SK-N-SH treated with all-trans-retinoic acid at 6 μM for 48 hours (cell line): ENCODE measurements around the gene CCDC78.

Experiments used
- ATAC-seq: fragments of 200-7000 bp; cut with Tn5 transposase; 3 replicates; pipeline ENCODE4 v1.9.1; 2020; ENCODE audit warnings: mild to moderate bottlenecking, moderate library complexity
- ARNTL ChIP-seq: fragments of 450-650 bp; formaldehyde crosslinking; IDR thresholded peaks from 2 replicates; pipeline ENCODE4 v1.5.0; 2020; ENCODE audit warnings: low read depth, mild to moderate bottlenecking, moderate library complexity, borderline replicate concordance
- CSDC2 ChIP-seq: fragments of 250-450 bp; sonication (Bioruptor Pico); IDR thresholded peaks from 2 replicates; pipeline ENCODE4 v1.5.0; 2020; ENCODE audit warnings: mild to moderate bottlenecking, moderate library complexity
- ESRRG ChIP-seq: fragments of 250-450 bp; sonication (Bioruptor Pico); IDR thresholded peaks from 2 replicates; pipeline ENCODE4 v1.6.1; 2021; ENCODE audit warnings: mild to moderate bottlenecking
- GLIS3 ChIP-seq: fragments of 250-450 bp; sonication (Bioruptor Pico); IDR thresholded peaks from 2 replicates; pipeline ENCODE4 v1.5.0; 2020; ENCODE audit warnings: mild to moderate bottlenecking, moderate library complexity
- OSR1 ChIP-seq: fragments of 250-450 bp; sonication (Bioruptor Pico); IDR thresholded peaks from 2 replicates; pipeline ENCODE4 v1.8.0; 2022; ENCODE audit warnings: moderate library complexity, mild to moderate bottlenecking, inconsistent platforms
- RARB ChIP-seq: fragments of 250-450 bp; sonication (Bioruptor Pico); IDR thresholded peaks from 2 replicates; pipeline ENCODE4 v1.8.0; 2021; ENCODE audit warnings: mild to moderate bottlenecking, moderate library complexity
- SNAI2 ChIP-seq: fragments of 250-450 bp; sonication (Bioruptor Pico); IDR thresholded peaks from 2 replicates; pipeline ENCODE4 v1.5.0; 2020; ENCODE audit warnings: mild to moderate bottlenecking, moderate library complexity
- TCF4 ChIP-seq: fragments of 250-450 bp; sonication (Bioruptor Pico); IDR thresholded peaks from 2 replicates; pipeline ENCODE4 v1.8.0; 2021; ENCODE audit warnings: mild to moderate bottlenecking, moderate library complexity, borderline replicate concordance
- TOX ChIP-seq: fragments of 250-450 bp; sonication (Bioruptor Pico); IDR thresholded peaks from 2 replicates; pipeline ENCODE4 v1.8.0; 2021; ENCODE audit warnings: mild to moderate bottlenecking, moderate library complexity, borderline replicate concordance
- ZC3H10 ChIP-seq: fragments of 250-450 bp; sonication (Bioruptor Pico); IDR thresholded peaks from 2 replicates; pipeline ENCODE4 v1.5.1; 2021; ENCODE audit warnings: mild to moderate bottlenecking, moderate library complexity
- ZFP3 ChIP-seq: fragments of 250-450 bp; sonication (Bioruptor Pico); IDR thresholded peaks from 2 replicates; pipeline ENCODE4 v1.5.0; 2020; ENCODE audit warnings: mild to moderate bottlenecking, moderate library complexity
- ZFP30 ChIP-seq: fragments of 450-650 bp; formaldehyde crosslinking; IDR thresholded peaks from 2 replicates; pipeline ENCODE4 v1.5.0; 2022; ENCODE audit warnings: mild to moderate bottlenecking, moderate library complexity
- ZNF565 ChIP-seq: fragments of 450-650 bp; formaldehyde crosslinking; conservative IDR thresholded peaks from 2 replicates; pipeline ENCODE4 v1.5.0; 2020; ENCODE audit warnings: low read depth, mild to moderate bottlenecking, moderate library complexity
- ZNF8 ChIP-seq: fragments of 450-650 bp; formaldehyde crosslinking; IDR thresholded peaks from 2 replicates; pipeline ENCODE4 v1.5.0; 2020; ENCODE audit warnings: mild to moderate bottlenecking, moderate library complexity
- TF ChIP-seq, protein P1 (sequence below): fragments of 250-450 bp; sonication (Bioruptor Pico); IDR thresholded peaks from 2 replicates; pipeline ENCODE4 v1.5.0; 2020; ENCODE audit warnings: mild to moderate bottlenecking, moderate library complexity
- TF ChIP-seq, protein P2 (sequence below): fragments of 250-450 bp; sonication (Bioruptor Pico); IDR thresholded peaks from 2 replicates; pipeline ENCODE4 v1.8.0; 2020; ENCODE audit warnings: mild to moderate bottlenecking, moderate library complexity, borderline replicate concordance
- TF ChIP-seq, protein P3 (sequence below): fragments of 250-450 bp; sonication (Bioruptor Pico); IDR thresholded peaks from 2 replicates; pipeline ENCODE4 v1.8.0; 2021; ENCODE audit warnings: low read depth, mild to moderate bottlenecking, moderate library complexity, borderline replicate concordance
- TF ChIP-seq, protein P4 (sequence below): fragments of 250-450 bp; sonication (Bioruptor Pico); IDR thresholded peaks from 2 replicates; pipeline ENCODE4 v1.5.1; 2021; ENCODE audit warnings: mild to moderate bottlenecking, moderate library complexity
- TF ChIP-seq, protein P5 (sequence below): fragments of 250-450 bp; sonication (Bioruptor Pico); IDR thresholded peaks from 2 replicates; pipeline ENCODE4 v1.5.1; 2020; ENCODE audit warnings: low read depth, mild to moderate bottlenecking, moderate library complexity

CCDC78 gene

DNA sequence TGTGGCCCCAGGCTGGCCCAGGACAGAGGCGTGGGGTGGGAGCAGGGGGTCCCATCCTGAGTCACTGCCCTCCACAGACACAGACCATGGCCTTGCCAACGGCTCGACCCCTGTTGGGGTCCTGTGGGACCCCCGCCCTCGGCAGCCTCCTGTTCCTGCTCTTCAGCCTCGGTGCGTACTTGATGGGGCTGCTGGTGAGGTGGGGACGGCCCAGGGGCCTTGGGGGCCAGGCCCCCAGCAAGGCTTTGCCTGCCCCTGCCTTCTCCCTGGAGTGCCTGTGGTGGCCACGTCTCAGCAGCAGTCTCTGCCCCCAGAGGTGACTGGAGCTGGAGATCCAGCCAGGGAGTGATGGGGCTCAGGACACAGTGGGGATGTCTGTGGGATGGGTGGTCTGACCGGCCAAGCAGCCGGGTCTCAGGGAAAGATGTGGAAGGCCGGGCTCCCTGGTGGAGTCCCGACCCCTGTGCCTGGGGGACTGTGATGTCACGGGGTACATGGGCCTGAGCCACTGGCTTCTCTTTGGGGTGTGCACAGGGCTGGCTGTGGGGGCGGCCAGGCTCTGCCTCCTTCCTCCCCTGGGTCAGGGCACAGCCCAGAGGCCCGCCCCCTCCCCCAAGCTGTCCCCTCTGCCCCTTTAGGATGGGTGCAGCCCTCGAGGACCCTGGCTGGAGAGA lies 36.5 kb upstream of the CCDC78 start:
- TF ChIP-seq CSDC2 (no peak), ZNF565 (CRISPR knock-in tag) (no peak), TCF4 (CRISPR knock-in tag) (no peak), ZNF8 (CRISPR knock-in tag) (no peak), ESRRG (CRISPR knock-in tag) (no peak), ZFP3 (no peak), ARNTL (CRISPR knock-in tag) (no peak), RARB (CRISPR knock-in tag) (no peak), SNAI2 (CRISPR knock-in tag) (no peak), TOX (no peak), OSR1 (CRISPR knock-in tag) (no peak)
- TF ChIP-seq, protein P1, sequence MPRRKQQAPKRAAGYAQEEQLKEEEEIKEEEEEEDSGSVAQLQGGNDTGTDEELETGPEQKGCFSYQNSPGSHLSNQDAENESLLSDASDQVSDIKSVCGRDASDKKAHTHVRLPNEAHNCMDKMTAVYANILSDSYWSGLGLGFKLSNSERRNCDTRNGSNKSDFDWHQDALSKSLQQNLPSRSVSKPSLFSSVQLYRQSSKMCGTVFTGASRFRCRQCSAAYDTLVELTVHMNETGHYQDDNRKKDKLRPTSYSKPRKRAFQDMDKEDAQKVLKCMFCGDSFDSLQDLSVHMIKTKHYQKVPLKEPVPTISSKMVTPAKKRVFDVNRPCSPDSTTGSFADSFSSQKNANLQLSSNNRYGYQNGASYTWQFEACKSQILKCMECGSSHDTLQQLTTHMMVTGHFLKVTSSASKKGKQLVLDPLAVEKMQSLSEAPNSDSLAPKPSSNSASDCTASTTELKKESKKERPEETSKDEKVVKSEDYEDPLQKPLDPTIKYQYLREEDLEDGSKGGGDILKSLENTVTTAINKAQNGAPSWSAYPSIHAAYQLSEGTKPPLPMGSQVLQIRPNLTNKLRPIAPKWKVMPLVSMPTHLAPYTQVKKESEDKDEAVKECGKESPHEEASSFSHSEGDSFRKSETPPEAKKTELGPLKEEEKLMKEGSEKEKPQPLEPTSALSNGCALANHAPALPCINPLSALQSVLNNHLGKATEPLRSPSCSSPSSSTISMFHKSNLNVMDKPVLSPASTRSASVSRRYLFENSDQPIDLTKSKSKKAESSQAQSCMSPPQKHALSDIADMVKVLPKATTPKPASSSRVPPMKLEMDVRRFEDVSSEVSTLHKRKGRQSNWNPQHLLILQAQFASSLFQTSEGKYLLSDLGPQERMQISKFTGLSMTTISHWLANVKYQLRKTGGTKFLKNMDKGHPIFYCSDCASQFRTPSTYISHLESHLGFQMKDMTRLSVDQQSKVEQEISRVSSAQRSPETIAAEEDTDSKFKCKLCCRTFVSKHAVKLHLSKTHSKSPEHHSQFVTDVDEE: no peak
- TF ChIP-seq, protein P2, sequence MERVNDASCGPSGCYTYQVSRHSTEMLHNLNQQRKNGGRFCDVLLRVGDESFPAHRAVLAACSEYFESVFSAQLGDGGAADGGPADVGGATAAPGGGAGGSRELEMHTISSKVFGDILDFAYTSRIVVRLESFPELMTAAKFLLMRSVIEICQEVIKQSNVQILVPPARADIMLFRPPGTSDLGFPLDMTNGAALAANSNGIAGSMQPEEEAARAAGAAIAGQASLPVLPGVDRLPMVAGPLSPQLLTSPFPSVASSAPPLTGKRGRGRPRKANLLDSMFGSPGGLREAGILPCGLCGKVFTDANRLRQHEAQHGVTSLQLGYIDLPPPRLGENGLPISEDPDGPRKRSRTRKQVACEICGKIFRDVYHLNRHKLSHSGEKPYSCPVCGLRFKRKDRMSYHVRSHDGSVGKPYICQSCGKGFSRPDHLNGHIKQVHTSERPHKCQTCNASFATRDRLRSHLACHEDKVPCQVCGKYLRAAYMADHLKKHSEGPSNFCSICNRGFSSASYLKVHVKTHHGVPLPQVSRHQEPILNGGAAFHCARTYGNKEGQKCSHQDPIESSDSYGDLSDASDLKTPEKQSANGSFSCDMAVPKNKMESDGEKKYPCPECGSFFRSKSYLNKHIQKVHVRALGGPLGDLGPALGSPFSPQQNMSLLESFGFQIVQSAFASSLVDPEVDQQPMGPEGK (CRISPR knock-in tag): no peak
- no peak for ATAC-seq

DNA sequence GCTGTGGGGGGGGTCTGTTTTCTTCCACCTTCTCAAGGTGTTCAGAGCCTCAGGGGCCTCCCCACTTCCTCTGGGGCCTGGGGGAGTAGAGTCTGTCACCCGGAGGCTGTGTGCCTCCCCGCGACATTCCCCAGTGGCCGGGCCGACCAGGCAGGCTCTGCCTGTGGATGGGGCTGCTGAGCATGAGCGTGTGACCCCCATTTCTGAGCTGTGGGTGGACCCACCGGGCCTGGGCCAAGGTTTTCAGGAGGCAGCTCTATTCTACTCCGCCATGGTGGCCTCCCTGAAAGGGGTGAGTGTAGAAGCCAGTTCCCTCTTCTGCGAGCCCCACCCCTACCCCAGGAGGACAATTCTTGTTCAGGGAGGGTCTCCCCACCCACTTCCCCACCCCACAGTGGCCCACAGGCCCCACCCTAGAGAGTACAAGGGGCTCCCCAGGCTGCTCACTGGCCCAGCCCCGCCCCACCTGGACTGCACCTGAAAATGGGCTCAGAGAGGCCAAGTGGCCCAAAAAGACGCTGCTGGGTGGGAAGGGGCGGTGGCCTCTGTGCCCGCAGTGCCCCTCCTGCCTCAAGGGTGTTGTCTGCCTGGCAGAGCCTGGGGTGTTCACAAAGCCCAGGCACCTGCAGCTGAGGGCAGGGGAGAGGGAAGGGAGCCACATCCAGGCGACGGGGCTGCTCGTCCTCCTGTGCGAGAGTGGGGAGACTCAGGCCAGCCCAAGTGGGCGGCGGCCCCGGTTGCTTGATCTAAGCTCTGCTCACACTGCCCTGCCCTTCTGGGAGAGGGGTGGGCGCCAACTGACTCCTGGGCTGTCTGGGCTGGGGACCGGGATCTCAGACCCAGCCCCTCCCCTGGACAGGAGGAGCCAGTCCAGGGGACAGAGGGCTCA lies 35.6 kb upstream of the CCDC78 start:
- no peak for TF ChIP-seq ZNF565 (CRISPR knock-in tag)
- TF ChIP-seq ESRRG (CRISPR knock-in tag): no peak
- ATAC-seq: no peak

DNA sequence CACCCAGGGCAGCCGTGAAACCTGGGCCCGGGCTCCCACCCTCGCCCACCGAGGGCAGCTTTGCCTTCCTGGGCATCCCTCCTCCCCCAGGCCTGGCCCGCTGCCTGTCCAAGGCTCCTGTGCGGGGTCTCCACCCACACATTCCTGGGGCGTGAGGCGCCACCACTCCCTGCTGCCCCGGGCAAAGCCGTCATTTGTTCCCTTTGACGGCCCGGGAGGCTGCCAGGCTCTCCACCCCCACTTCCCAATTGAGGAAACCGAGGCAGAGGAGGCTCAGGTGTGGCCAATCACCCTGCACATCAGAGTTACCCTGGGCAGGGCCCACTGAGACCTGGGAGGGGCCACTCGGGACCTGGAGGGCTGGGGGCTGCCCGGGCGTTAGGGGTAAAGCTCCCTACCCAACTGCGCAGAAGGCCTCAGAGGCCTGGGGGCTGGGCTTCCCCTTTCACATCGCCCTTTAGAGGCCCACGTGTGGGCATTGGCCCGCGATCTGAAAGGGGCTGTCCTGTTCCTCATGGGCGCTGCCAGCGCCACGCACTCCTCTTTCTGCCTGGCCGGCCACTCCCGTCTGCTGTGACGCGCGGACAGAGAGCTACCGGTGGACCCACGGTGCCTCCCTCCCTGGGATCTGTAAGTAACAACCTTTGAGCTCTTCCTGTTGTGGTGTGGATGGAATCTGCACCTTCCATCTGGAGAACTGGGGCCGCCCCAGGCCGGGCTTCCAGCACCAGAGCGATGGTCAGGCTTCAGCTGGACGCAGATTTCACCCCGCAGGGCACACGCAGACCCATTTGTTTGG lies 34.5 kb upstream of the CCDC78 start, which contains the start of gene MSLN:
TSS of gene MSLN (plus strand) at position 190 of the 799 bp plus-strand sequence. CDS start 1,947 bp downstream, outside the sequence.
- ATAC-seq: peak; percentile 11; the same call in 1 of the 3 replicates
- no peak for TF ChIP-seq ZNF565 (CRISPR knock-in tag)
- no peak for TF ChIP-seq ZFP3
- TF ChIP-seq, protein P1: no peak
- TF ChIP-seq, protein P3, sequence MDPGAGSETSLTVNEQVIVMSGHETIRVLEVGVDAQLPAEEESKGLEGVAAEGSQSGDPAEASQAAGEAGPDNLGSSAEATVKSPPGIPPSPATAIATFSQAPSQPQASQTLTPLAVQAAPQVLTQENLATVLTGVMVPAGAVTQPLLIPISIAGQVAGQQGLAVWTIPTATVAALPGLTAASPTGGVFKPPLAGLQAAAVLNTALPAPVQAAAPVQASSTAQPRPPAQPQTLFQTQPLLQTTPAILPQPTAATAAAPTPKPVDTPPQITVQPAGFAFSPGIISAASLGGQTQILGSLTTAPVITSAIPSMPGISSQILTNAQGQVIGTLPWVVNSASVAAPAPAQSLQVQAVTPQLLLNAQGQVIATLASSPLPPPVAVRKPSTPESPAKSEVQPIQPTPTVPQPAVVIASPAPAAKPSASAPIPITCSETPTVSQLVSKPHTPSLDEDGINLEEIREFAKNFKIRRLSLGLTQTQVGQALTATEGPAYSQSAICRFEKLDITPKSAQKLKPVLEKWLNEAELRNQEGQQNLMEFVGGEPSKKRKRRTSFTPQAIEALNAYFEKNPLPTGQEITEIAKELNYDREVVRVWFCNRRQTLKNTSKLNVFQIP (CRISPR knock-in tag): no peak
- no peak for TF ChIP-seq ZNF8 (CRISPR knock-in tag)
- no peak for TF ChIP-seq ARNTL (CRISPR knock-in tag)
- TF ChIP-seq CSDC2: no peak
- TF ChIP-seq ZC3H10 (CRISPR knock-in tag): no peak
- TF ChIP-seq TCF4 (CRISPR knock-in tag): no peak
- TF ChIP-seq, protein P4, sequence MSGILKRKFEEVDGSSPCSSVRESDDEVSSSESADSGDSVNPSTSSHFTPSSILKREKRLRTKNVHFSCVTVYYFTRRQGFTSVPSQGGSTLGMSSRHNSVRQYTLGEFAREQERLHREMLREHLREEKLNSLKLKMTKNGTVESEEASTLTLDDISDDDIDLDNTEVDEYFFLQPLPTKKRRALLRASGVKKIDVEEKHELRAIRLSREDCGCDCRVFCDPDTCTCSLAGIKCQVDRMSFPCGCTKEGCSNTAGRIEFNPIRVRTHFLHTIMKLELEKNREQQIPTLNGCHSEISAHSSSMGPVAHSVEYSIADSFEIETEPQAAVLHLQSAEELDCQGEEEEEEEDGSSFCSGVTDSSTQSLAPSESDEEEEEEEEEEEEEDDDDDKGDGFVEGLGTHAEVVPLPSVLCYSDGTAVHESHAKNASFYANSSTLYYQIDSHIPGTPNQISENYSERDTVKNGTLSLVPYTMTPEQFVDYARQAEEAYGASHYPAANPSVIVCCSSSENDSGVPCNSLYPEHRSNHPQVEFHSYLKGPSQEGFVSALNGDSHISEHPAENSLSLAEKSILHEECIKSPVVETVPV (CRISPR knock-in tag): no peak
- TF ChIP-seq, protein P5, sequence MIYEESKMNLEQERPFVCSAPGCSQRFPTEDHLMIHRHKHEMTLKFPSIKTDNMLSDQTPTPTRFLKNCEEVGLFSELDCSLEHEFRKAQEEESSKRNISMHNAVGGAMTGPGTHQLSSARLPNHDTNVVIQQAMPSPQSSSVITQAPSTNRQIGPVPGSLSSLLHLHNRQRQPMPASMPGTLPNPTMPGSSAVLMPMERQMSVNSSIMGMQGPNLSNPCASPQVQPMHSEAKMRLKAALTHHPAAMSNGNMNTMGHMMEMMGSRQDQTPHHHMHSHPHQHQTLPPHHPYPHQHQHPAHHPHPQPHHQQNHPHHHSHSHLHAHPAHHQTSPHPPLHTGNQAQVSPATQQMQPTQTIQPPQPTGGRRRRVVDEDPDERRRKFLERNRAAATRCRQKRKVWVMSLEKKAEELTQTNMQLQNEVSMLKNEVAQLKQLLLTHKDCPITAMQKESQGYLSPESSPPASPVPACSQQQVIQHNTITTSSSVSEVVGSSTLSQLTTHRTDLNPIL: no peak
- TF ChIP-seq GLIS3: no peak
- no peak for TF ChIP-seq ZFP30
- no peak for TF ChIP-seq RARB (CRISPR knock-in tag)
- TF ChIP-seq OSR1 (CRISPR knock-in tag): no peak
- TF ChIP-seq, protein P2 (CRISPR knock-in tag): no peak
